HepG2 (cell line): ENCODE measurements around the gene NINL. TPM values are rescaled to one million over a fixed set of nuclear protein-coding genes. Genes with fewer than 3 reads are reported as not detected.

Source experiments
- FOXJ3 ChIP-seq: sonication (generic); formaldehyde crosslinking; IDR thresholded peaks from 2 replicates; pipeline ENCODE4 v1.4.0; 2020; ENCODE audit warnings: missing genetic modification reagents, mild to moderate bottlenecking, borderline replicate concordance
- KAT8 ChIP-seq: IDR thresholded peaks from 2 replicates; pipeline ENCODE4 v1.6.1; 2016; ENCODE audit warnings: missing genetic modification reagents, missing compliant biosample characterization
- KLF13 ChIP-seq: sonication (generic); formaldehyde crosslinking; IDR thresholded peaks from 2 replicates; pipeline ENCODE4 v1.4.0; 2020; ENCODE audit warnings: mild to moderate bottlenecking, missing genetic modification reagents
- POLR2AphosphoS2 ChIP-seq: IDR thresholded peaks from 2 replicates; pipeline ENCODE4 v1.6.1; 2011; ENCODE audit warnings: low read depth, low read length, improper control_type of control experiment
- RFX1 ChIP-seq: fragments of 450-650 bp; IDR thresholded peaks from 2 replicates; pipeline ENCODE4 v1.6.1; 2017
- SETDB1 ChIP-seq: sonication (generic); formaldehyde crosslinking; IDR thresholded peaks from 2 replicates; pipeline ENCODE4 v1.5.1; 2020; ENCODE audit warnings: missing genetic modification reagents, mild to moderate bottlenecking, borderline replicate concordance
- XBP1 ChIP-seq: sonication (generic); formaldehyde crosslinking; IDR thresholded peaks from 2 replicates; pipeline ENCODE4 v1.5.0; 2020; ENCODE audit warnings: missing genetic modification reagents
- ZNF292 ChIP-seq: sonication (generic); formaldehyde crosslinking; IDR thresholded peaks from 2 replicates; pipeline ENCODE4 v1.8.1; 2022; ENCODE audit warnings: mild to moderate bottlenecking, low read depth, missing genetic modification reagents, borderline replicate concordance
- ZNF468 ChIP-seq: sonication (generic); formaldehyde crosslinking; IDR thresholded peaks from 2 replicates; pipeline ENCODE4 v1.8.0; 2022; ENCODE audit warnings: mild to moderate bottlenecking, moderate library complexity, missing genetic modification reagents
- ZNF574 ChIP-seq: sonication (generic); formaldehyde crosslinking; IDR thresholded peaks from 2 replicates; pipeline ENCODE4 v1.4.0; 2020; ENCODE audit warnings: missing genetic modification reagents
- ZNF75D ChIP-seq: sonication (generic); formaldehyde crosslinking; IDR thresholded peaks from 2 replicates; pipeline ENCODE4 v1.8.1; 2023; ENCODE audit warnings: missing genetic modification reagents, mild to moderate bottlenecking, borderline replicate concordance
- ZNF766 ChIP-seq: sonication (generic); formaldehyde crosslinking; IDR thresholded peaks from 2 replicates; pipeline ENCODE4 v1.5.0; 2020; ENCODE audit warnings: missing genetic modification reagents, borderline replicate concordance
- polyA plus RNA-seq, 8 experiments: library from polyadenylated mRNA; depleted of rRNA in 3 of 8; stranded (reverse) in 7 of 8; unstranded in 1 of 8; fragments of >200 nt; fragmentation: Illumina TruSeq in 4 of 8; extraction: Trizol in 4 of 8; gene quantifications; 2 replicates each; pipeline versions ENCODE4 v1.2.1 to v1.2.3, GENCODE V29; 2011 to 2016; ENCODE audit warnings: low read depth in 4 of 8, missing spikeins in 1 of 8, mixed read lengths in 1 of 8; ENCODE audit not compliant: insufficient read depth in 1 of 8
- total RNA-seq, 5 experiments: library from RNA; depleted of rRNA; stranded (reverse); fragments of >200 nt; fragmentation: Illumina TruSeq; extraction: Trizol; gene quantifications; 2 replicates each; pipeline ENCODE4 v1.2.3, GENCODE V29; 2016; ENCODE audit warnings: low read depth in 1 of 5
- TF ChIP-seq, protein P1 (sequence below): sonication (generic); formaldehyde crosslinking; IDR thresholded peaks from 2 replicates; pipeline ENCODE4 v1.8.0; 2022; ENCODE audit warnings: missing genetic modification reagents, low read depth, mild to moderate bottlenecking, borderline replicate concordance
- TF ChIP-seq, protein P2 (sequence below): sonication (generic); formaldehyde crosslinking; IDR thresholded peaks from 2 replicates; pipeline ENCODE4 v1.5.0; 2020; ENCODE audit warnings: missing genetic modification reagents
- TF ChIP-seq, protein P3 (sequence below): sonication (generic); formaldehyde crosslinking; IDR thresholded peaks from 2 replicates; pipeline ENCODE4 v1.9.0; 2021; ENCODE audit warnings: mild to moderate bottlenecking, missing genetic modification reagents
- TF ChIP-seq, protein P4 (sequence below): sonication (generic); formaldehyde crosslinking; IDR thresholded peaks from 2 replicates; pipeline ENCODE4 v1.5.1; 2020; ENCODE audit warnings: mild to moderate bottlenecking, missing genetic modification reagents, borderline replicate concordance

The NINL gene
- total and polyA plus RNA-seq, 2 of the 13 experiments (the other 11 are each of a cell fraction or from before 2014, with no cell fraction given) = 32.3 to 34.3 TPM

DNA sequence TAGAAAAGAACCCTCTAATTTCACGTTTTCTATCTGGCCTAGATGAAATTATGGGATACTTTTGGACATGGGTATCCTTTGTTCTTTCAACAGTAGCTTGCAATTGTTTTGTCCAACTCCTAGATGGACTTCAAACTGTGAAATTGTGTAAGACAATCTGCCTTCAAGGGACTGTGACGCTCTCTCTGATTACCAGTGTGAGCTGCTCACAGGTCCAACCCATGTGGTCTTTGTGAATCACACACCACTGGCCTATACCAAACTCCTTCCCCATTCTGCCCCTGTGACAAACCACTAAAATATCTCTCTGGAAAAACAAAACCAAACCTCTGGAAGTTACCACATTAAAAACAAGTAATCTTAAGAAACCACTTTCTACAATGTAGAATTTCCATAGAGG lies 59.5 kb downstream of the NINL start (continued):
- no peak for TF ChIP-seq ZNF574 (CRISPR knock-in tag)
- TF ChIP-seq ZNF766 = no peak
- TF ChIP-seq ZNF292 (CRISPR knock-in tag) = peak; percentile 64; the same call in 1 of the 2 replicates
- no peak for TF ChIP-seq FOXJ3 (CRISPR knock-in tag)
- TF ChIP-seq, protein P1, sequence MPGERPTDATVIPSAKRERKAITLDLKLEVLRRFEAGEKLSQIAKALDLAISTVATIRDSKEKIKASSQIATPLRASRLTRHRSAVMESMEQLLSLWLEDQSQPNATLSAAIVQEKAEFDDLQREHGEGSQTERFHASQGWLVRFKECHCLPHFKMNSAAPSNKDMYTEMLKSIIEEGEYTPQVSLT (CRISPR knock-in tag) = no peak
- TF ChIP-seq RFX1 = no peak
- no peak for TF ChIP-seq ZNF75D (CRISPR knock-in tag)
- TF ChIP-seq, protein P2, sequence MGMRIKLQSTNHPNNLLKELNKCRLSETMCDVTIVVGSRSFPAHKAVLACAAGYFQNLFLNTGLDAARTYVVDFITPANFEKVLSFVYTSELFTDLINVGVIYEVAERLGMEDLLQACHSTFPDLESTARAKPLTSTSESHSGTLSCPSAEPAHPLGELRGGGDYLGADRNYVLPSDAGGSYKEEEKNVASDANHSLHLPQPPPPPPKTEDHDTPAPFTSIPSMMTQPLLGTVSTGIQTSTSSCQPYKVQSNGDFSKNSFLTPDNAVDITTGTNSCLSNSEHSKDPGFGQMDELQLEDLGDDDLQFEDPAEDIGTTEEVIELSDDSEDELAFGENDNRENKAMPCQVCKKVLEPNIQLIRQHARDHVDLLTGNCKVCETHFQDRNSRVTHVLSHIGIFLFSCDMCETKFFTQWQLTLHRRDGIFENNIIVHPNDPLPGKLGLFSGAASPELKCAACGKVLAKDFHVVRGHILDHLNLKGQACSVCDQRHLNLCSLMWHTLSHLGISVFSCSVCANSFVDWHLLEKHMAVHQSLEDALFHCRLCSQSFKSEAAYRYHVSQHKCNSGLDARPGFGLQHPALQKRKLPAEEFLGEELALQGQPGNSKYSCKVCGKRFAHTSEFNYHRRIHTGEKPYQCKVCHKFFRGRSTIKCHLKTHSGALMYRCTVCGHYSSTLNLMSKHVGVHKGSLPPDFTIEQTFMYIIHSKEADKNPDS (CRISPR knock-in tag) = no peak
- TF ChIP-seq SETDB1 = no peak
- TF ChIP-seq KAT8 (CRISPR knock-in tag) = peak; percentile 61; the same call in 1 of the 2 replicates
- no peak for TF ChIP-seq XBP1
- no peak for TF ChIP-seq POLR2AphosphoS2
- TF ChIP-seq ZNF468 = no peak
- TF ChIP-seq, protein P3, sequence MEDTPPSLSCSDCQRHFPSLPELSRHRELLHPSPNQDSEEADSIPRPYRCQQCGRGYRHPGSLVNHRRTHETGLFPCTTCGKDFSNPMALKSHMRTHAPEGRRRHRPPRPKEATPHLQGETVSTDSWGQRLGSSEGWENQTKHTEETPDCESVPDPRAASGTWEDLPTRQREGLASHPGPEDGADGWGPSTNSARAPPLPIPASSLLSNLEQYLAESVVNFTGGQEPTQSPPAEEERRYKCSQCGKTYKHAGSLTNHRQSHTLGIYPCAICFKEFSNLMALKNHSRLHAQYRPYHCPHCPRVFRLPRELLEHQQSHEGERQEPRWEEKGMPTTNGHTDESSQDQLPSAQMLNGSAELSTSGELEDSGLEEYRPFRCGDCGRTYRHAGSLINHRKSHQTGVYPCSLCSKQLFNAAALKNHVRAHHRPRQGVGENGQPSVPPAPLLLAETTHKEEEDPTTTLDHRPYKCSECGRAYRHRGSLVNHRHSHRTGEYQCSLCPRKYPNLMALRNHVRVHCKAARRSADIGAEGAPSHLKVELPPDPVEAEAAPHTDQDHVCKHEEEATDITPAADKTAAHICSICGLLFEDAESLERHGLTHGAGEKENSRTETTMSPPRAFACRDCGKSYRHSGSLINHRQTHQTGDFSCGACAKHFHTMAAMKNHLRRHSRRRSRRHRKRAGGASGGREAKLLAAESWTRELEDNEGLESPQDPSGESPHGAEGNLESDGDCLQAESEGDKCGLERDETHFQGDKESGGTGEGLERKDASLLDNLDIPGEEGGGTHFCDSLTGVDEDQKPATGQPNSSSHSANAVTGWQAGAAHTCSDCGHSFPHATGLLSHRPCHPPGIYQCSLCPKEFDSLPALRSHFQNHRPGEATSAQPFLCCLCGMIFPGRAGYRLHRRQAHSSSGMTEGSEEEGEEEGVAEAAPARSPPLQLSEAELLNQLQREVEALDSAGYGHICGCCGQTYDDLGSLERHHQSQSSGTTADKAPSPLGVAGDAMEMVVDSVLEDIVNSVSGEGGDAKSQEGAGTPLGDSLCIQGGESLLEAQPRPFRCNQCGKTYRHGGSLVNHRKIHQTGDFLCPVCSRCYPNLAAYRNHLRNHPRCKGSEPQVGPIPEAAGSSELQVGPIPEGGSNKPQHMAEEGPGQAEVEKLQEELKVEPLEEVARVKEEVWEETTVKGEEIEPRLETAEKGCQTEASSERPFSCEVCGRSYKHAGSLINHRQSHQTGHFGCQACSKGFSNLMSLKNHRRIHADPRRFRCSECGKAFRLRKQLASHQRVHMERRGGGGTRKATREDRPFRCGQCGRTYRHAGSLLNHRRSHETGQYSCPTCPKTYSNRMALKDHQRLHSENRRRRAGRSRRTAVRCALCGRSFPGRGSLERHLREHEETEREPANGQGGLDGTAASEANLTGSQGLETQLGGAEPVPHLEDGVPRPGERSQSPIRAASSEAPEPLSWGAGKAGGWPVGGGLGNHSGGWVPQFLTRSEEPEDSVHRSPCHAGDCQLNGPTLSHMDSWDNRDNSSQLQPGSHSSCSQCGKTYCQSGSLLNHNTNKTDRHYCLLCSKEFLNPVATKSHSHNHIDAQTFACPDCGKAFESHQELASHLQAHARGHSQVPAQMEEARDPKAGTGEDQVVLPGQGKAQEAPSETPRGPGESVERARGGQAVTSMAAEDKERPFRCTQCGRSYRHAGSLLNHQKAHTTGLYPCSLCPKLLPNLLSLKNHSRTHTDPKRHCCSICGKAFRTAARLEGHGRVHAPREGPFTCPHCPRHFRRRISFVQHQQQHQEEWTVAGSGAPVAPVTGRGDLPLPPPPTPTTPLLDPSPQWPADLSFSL = no peak; the same call in 1 of the 2 replicates
- TF ChIP-seq, protein P4, sequence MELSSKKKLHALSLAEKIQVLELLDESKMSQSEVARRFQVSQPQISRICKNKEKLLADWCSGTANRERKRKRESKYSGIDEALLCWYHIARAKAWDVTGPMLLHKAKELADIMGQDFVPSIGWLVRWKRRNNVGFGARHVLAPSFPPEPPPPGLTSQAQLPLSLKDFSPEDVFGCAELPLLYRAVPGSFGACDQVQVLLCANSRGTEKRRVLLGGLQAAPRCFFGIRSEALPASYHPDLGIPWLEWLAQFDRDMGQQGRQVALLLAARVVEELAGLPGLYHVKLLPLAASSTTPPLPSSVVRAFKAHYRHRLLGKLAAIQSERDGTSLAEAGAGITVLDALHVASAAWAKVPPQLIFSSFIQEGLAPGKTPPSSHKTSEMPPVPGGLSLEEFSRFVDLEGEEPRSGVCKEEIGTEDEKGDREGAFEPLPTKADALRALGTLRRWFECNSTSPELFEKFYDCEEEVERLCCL (CRISPR knock-in tag) = no peak
- TF ChIP-seq KLF13 (CRISPR knock-in tag) = no peak
